ENCODE data around the gene PSEN2. TPM values are rescaled to one million over a fixed set of nuclear protein-coding genes. Genes with fewer than 3 reads are reported as not detected.

The PSEN2 gene
- total RNA-seq, 4 donors from 2014 or later, result 24.8 to 41.4 (median 34.1) TPM

DNA sequence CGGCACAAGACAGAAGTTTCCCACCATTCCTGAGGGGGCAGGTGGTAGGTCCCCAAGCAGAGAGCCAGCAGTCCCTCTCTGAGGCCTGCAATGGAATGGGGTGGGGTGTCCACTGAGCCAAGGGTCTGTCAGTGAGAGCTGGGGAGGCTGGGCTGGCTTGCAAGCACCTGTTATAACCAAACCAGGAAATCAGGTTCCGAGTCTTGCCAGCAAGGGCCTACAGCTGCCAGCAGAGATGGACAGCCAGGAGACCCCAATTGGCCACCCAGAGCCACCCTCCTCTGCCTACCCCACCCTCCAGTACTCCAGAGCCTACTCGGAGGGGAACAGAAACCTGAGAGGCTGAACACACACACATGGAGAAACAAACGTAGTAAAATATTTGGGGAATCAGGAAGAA is 32.2 kb downstream of the PSEN2 start:
- H3K36me3 ChIP-seq, result peaks cover 3 to 28% of the 10 kb centered on the region in 2 donors
- DNase-seq (no peak), ATAC-seq (no peak)
- intact Hi-C loops (cut with DNase I; ENCODE audit: low total_unique reads), result no loop called here
- in situ Hi-C loops (cut with MboI; ENCODE audit: low sequenced_read_pairs in 4 of 4), result loop anchor here (25.0 kb wide), 1 partner anchor 535 kb away; no protein-coding TSS in a partner anchor
- no peaks in the 10 kb centered on the region for H3K27me3 ChIP-seq
- no peaks in the 10 kb centered on the region for H3K4me1 ChIP-seq
- TF ChIP-seq, protein P1, sequence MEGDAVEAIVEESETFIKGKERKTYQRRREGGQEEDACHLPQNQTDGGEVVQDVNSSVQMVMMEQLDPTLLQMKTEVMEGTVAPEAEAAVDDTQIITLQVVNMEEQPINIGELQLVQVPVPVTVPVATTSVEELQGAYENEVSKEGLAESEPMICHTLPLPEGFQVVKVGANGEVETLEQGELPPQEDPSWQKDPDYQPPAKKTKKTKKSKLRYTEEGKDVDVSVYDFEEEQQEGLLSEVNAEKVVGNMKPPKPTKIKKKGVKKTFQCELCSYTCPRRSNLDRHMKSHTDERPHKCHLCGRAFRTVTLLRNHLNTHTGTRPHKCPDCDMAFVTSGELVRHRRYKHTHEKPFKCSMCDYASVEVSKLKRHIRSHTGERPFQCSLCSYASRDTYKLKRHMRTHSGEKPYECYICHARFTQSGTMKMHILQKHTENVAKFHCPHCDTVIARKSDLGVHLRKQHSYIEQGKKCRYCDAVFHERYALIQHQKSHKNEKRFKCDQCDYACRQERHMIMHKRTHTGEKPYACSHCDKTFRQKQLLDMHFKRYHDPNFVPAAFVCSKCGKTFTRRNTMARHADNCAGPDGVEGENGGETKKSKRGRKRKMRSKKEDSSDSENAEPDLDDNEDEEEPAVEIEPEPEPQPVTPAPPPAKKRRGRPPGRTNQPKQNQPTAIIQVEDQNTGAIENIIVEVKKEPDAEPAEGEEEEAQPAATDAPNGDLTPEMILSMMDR (IDR thresholded peaks at IDR 0.05 in 4 of 5, conservative IDR thresholded peaks at IDR 0.05 in 1 of 5), result no peak
- TF ChIP-seq POLR2A (IDR thresholded peaks at IDR 0.05), result no peak
- H3K4me3 ChIP-seq, result no peak overlapping the region
- no peaks in the 10 kb centered on the region for H3K9me3 ChIP-seq
- H3K27ac ChIP-seq, result no peak overlapping the region

DNA sequence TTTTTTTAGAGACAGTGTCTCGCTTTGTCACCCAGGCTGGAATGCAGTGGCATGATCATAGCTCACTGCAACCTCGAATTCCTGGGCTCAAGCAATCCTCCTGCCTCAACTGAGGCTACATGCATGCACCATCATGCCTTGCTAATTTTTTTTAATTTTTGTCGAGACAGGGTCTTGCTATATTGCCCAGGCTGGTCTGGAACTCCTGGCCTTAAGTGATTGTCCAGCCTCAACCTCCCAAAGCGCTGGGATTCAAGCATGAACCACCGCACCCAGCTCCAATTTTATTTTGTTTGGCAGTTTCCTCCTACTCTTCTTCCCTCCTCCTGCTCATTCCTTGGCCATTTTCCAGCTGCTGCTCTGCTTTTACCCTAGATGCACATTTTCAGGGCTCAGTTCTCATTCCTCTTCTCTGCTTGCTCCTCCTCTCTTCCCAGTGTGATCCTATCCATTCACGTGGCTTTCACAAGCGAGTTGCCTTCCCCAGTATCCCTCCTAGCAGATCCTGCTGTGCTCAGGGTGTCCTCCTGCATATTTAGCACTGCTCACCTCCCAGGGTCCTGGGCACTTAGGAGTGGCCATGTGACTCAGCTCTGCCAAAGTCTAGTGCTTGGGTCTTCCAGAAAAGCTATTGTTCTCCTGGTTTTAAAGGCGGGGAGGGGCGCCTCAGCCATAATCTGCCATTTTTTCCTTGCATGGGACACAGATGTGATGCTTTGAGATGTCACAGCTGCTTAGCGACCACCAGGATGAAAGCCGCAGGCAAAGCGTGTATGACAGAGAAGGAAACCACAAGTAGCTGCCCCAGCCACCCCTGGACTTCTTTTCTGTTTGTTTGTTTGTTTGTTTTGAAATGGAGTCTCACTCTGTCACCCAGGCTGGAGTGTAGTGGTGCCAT is 33.7 kb downstream of the PSEN2 start:
- no peak for TF ChIP-seq POLR2A (IDR thresholded peaks at IDR 0.05)
- TF ChIP-seq, protein P1 (IDR thresholded peaks at IDR 0.05 in 4 of 5, conservative IDR thresholded peaks at IDR 0.05 in 1 of 5), result no peak
- intact Hi-C loops (cut with DNase I; ENCODE audit: low total_unique reads), result no loop called here
- H3K36me3 ChIP-seq, result peaks cover 0 to 19% of the 10 kb centered on the region in 2 donors
- H3K4me3 ChIP-seq, result no peak overlapping the region
- no peak for DNase-seq
- peak overlapping the region in 1 of 4 donors; percentile 8 for H3K27ac ChIP-seq
- H3K9me3 ChIP-seq, result no peaks in the 10 kb centered on the region
- H3K4me1 ChIP-seq, result no peaks in the 10 kb centered on the region
- ATAC-seq, result no peak
- in situ Hi-C loops (cut with MboI; ENCODE audit: low sequenced_read_pairs in 4 of 4), result loop anchor here (25.0 kb wide), 1 partner anchor 533 kb away; no protein-coding TSS in a partner anchor
- no peaks in the 10 kb centered on the region for H3K27me3 ChIP-seq

DNA sequence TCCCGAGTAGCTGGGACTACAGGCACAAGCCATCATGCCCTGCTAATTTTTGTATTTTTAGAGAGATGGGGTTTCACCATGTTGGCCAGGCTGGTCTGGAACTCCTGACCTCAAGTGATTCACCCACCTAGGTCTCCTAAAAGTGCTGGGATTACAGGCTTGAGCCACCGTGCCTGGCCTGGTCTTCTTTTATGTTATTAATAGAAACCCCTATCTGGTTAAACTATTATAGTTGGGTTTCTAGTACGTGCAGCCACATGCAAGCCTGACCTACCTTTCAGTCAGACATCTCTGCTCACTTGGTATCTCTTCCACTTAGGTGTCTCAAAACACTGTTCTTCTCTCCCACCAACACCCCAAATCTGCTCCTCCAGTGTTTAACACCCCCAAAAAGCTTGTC is 34.4 kb downstream of the PSEN2 start:
- H3K4me1 ChIP-seq, result peaks cover 0 to under 1% of the 10 kb centered on the region in 2 donors
- no peaks in the 10 kb centered on the region for H3K9me3 ChIP-seq
- peaks cover 0 to 13% of the 10 kb centered on the region in 2 donors for H3K36me3 ChIP-seq
- no peak overlapping the region for H3K4me3 ChIP-seq
- no peaks in the 10 kb centered on the region for H3K27me3 ChIP-seq
- peak overlapping the region in 1 of 4 donors; percentile 46 for H3K27ac ChIP-seq
- TF ChIP-seq, protein P1 (IDR thresholded peaks at IDR 0.05 in 4 of 5, conservative IDR thresholded peaks at IDR 0.05 in 1 of 5), result no peak
- no peak for TF ChIP-seq POLR2A (IDR thresholded peaks at IDR 0.05)
- DNase-seq (no peak), ATAC-seq (peak in 1 of 2 donors; percentile 64)
- intact Hi-C loops (cut with DNase I; ENCODE audit: low total_unique reads), result no loop called here
- in situ Hi-C loops (cut with MboI; ENCODE audit: low sequenced_read_pairs in 4 of 4), result loop anchor here (25.0 kb wide), 1 partner anchor 533 kb away; no protein-coding TSS in a partner anchor

DNA sequence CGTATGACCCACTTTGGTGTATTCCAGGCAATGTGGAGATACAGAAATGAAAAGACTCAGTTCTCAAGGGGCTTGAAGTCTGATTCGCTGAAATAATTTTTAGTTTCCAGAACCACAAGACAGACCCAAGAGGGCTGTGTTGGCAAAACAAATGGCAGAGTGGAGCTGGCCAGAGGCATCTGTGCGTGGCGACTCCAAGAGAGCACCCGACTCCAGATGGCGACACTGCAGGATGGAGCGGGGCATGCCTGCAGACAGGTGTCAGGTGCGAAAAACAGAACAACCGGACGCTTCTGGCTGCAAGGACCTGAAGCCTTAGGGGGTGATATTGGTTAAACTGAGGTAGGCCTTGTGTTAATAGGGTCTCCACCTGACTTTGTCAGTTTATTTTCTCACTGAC is 38.0 kb downstream of the PSEN2 start:
- no peak overlapping the region for H3K4me3 ChIP-seq
- in situ Hi-C loops (cut with MboI; ENCODE audit: low sequenced_read_pairs in 4 of 4) (loop anchor here (25.0 kb wide), 1 partner anchor 529 kb away; no protein-coding TSS in a partner anchor), intact Hi-C loops (cut with DNase I; ENCODE audit: low total_unique reads) (no loop called here)
- no peaks in the 10 kb centered on the region for H3K9me3 ChIP-seq
- no peaks in the 10 kb centered on the region for H3K36me3 ChIP-seq
- H3K27me3 ChIP-seq, result no peaks in the 10 kb centered on the region
- peaks cover 0 to 17% of the 10 kb centered on the region in 2 donors for H3K4me1 ChIP-seq
- H3K27ac ChIP-seq, result no peak overlapping the region
- DNase-seq (no peak), ATAC-seq (no peak)
- TF ChIP-seq, protein P1 (IDR thresholded peaks at IDR 0.05 in 4 of 5, conservative IDR thresholded peaks at IDR 0.05 in 1 of 5), result no peak
- no peak for TF ChIP-seq POLR2A (IDR thresholded peaks at IDR 0.05)

Measured in gastrocnemius medialis (tissue), 4 donors.